Thoracic aorta (tissue), 2 donors: Measurements from ENCODE around the gene TRIM4. TPM values are rescaled to one million over a fixed set of nuclear protein-coding genes. Genes with fewer than 3 reads are reported as not detected.

Source experiments
- ATAC-seq: fragments of 150-250 bp; one replicate; pipeline ENCODE4 v1.8.0; 2017; ENCODE audit warnings: low read depth; ENCODE audit not compliant: insufficient number of reproducible peaks, low FRiP score
- DNase-seq: peaks from one replicate; pipeline ENCODE4 v3.0.0-alpha.2; 2020; ENCODE audit warnings: low spot score
- H3K27ac ChIP-seq, 2 donors: fragments of 200-600 bp; sonication (generic); 1 replicate in 1 of 2; 2 replicates in 1 of 2; pipeline ENCODE4 v1.5.1; 2016; ENCODE audit warnings: mild to moderate bottlenecking in 2 of 2, moderate library complexity in 2 of 2
- H3K27me3 ChIP-seq: fragments of 200-600 bp; sonication (generic); replicated peaks from 2 replicates; pipeline ENCODE4 v1.6.0; 2016; ENCODE audit warnings: mild to moderate bottlenecking; ENCODE audit not compliant: insufficient read depth
- H3K36me3 ChIP-seq: fragments of 200-600 bp; sonication (generic); one replicate; pipeline ENCODE4 v1.5.1; 2016
- H3K4me1 ChIP-seq, 2 donors: fragments of 200-600 bp; sonication (generic); 1 replicate in 1 of 2; 2 replicates in 1 of 2; pipeline versions ENCODE4 v1.5.1 to v1.6.0; 2016; ENCODE audit warnings: low read depth in 2 of 2, mild to moderate bottlenecking in 1 of 2; ENCODE audit not compliant: control insufficient read depth in 1 of 2
- H3K4me3 ChIP-seq: fragments of 200-600 bp; sonication (generic); 2 replicates; pipeline ENCODE4 v1.5.1; 2016; ENCODE audit warnings: mild to moderate bottlenecking
- H3K9me3 ChIP-seq: fragments of 200-600 bp; sonication (generic); 2 replicates; pipeline ENCODE4 v1.5.1; 2016
- CTCF ChIP-seq: fragments of 200-600 bp; sonication (generic); IDR thresholded peaks from one replicate; pipeline ENCODE4 v1.5.1; 2019; ENCODE audit warnings: antibody characterized with exemption
- total RNA-seq, 2 donors: library from RNA; depleted of rRNA; stranded (reverse); fragments of >200 nt; gene quantifications; one replicate each; pipeline versions ENCODE4 v1.1.0 to v1.2.3, GENCODE V29; 2016

TRIM4 gene
- total RNA-seq, 2 donors from 2014 or later: 35.2 to 42.5 TPM

GRCh38 chr7:99855236-99855635 is 64.1 kb downstream of the TRIM4 start:
- ATAC-seq: no peak
- Histone ChIP-seq H3K9me3 (no peaks in the 10 kb centered on the region), H3K27me3 (no peaks in the 10 kb centered on the region), H3K27ac (no peak overlapping the region), H3K36me3 (no peaks in the 10 kb centered on the region), H3K4me1 (peaks cover 7 to 12% of the 10 kb centered on the region in 2 donors), H3K4me3 (no peak overlapping the region)
- TF ChIP-seq CTCF: no peak
- no peak for DNase-seq

- no peaks in the 10 kb centered on the region for H3K36me3 ChIP-seq
- no peak for TF ChIP-seq CTCF
- ATAC-seq (no peak), DNase-seq (no peak)
- no peak overlapping the region for H3K4me3 ChIP-seq
- H3K4me1 ChIP-seq: no peaks in the 10 kb centered on the region
- no peaks in the 10 kb centered on the region for H3K27me3 ChIP-seq
- no peak overlapping the region for H3K27ac ChIP-seq
- no peaks in the 10 kb centered on the region for H3K9me3 ChIP-seq
Observed at GRCh38 chr7:99848420-99849216, 70.7 kb downstream of the TRIM4 start.

- Histone ChIP-seq H3K4me3 (no peak overlapping the region), H3K36me3 (no peaks in the 10 kb centered on the region), H3K4me1 (no peaks in the 10 kb centered on the region), H3K27ac (no peak overlapping the region), H3K27me3 (no peaks in the 10 kb centered on the region), H3K9me3 (no peaks in the 10 kb centered on the region)
- no peak for ATAC-seq
- no peak for TF ChIP-seq CTCF
- DNase-seq: no peak
Observed at GRCh38 chr7:99844328-99844727, 75.0 kb downstream of the TRIM4 start.

GRCh38 chr7:99843808-99844207 is 75.5 kb downstream of the TRIM4 start:
- no peak for TF ChIP-seq CTCF
- Histone ChIP-seq H3K4me3 (no peak overlapping the region), H3K27me3 (no peaks in the 10 kb centered on the region), H3K36me3 (no peaks in the 10 kb centered on the region), H3K4me1 (no peaks in the 10 kb centered on the region), H3K9me3 (no peaks in the 10 kb centered on the region), H3K27ac (no peak overlapping the region)
- ATAC-seq: no peak
- DNase-seq: no peak

- no peaks in the 10 kb centered on the region for H3K4me1 ChIP-seq
- no peak for TF ChIP-seq CTCF
- no peaks in the 10 kb centered on the region for H3K36me3 ChIP-seq
- H3K27ac ChIP-seq: no peak overlapping the region
- DNase-seq: no peak
- H3K27me3 ChIP-seq: no peaks in the 10 kb centered on the region
- H3K9me3 ChIP-seq: no peaks in the 10 kb centered on the region
- no peak overlapping the region for H3K4me3 ChIP-seq
- no peak for ATAC-seq
Observed at GRCh38 chr7:99842926-99843325, 76.4 kb downstream of the TRIM4 start.

Other genes with a start within 250 kb of the TRIM4 start
- gene CYP3A5, start 239.5 kb downstream of the TRIM4 start, total RNA-seq: 1 to 10 TPM; 3.5 to 5.4 TPM
- gene CYP3A7, start 184.3 kb downstream of the TRIM4 start, total RNA-seq: not detected
- not detected for gene CYP3A4, start 135.3 kb downstream of the TRIM4 start, total RNA-seq
- gene CYP3A43, start 91.5 kb downstream of the TRIM4 start, total RNA-seq: under 1 TPM in 1 of 2 donors, not detected in 1; 0.68 TPM
- 1 to 10 TPM in 1 of 2 donors, under 1 TPM in 1; 0.41 to 2.9 TPM for gene OR2AE1, start 42.5 kb downstream of the TRIM4 start, total RNA-seq
- 1 to 10 TPM in 1 of 2 donors, not detected in 1; 2.6 TPM for gene GJC3, start 10.1 kb upstream of the TRIM4 start, total RNA-seq
- gene AZGP1, start 56.5 kb upstream of the TRIM4 start, total RNA-seq: 1 to 10 TPM in 1 of 2 donors, not detected in 1; 2.3 TPM
- 10 to 100 TPM; 25.6 to 42.5 TPM for gene ZKSCAN1, start 96.1 kb upstream of the TRIM4 start, total RNA-seq
- gene ZSCAN21, start 130.2 kb upstream of the TRIM4 start, total RNA-seq: 10 to 100 TPM in 1 of 2 donors, 1 to 10 TPM in 1; 9.3 to 16.6 TPM
- gene ZNF3, start 162.2 kb upstream of the TRIM4 start, total RNA-seq: 10 to 100 TPM; 15.2 to 29.6 TPM
- gene COPS6, start 169.4 kb upstream of the TRIM4 start, total RNA-seq: 10 to 100 TPM; 40.4 to 76.2 TPM
- gene MCM7, start 181.9 kb upstream of the TRIM4 start, total RNA-seq: 10 to 100 TPM; 17.6 to 23.6 TPM
- 10 to 100 TPM; 22.3 to 23.8 TPM for gene AP4M1, start 182.1 kb upstream of the TRIM4 start, total RNA-seq
- gene TAF6, start 199.8 kb upstream of the TRIM4 start, total RNA-seq: 10 to 100 TPM; 48.0 to 72.8 TPM
- 10 to 100 TPM; 12.6 to 13.7 TPM for gene CNPY4, start 200.1 kb upstream of the TRIM4 start, total RNA-seq
- gene MBLAC1, start 207.4 kb upstream of the TRIM4 start, total RNA-seq: 1 to 10 TPM in 1 of 2 donors, not detected in 1; 1.1 TPM
- gene LAMTOR4, start 229.4 kb upstream of the TRIM4 start, total RNA-seq: 100 to 1,000 TPM; 125 to 205 TPM
- 10 to 100 TPM; 14.0 to 18.0 TPM for gene TRAPPC14, start 239.2 kb upstream of the TRIM4 start, total RNA-seq
- gene GAL3ST4, start 249.1 kb upstream of the TRIM4 start, total RNA-seq: 10 to 100 TPM in 1 of 2 donors, 1 to 10 TPM in 1; 8.3 to 18.7 TPM